HCT116 (cell line): ENCODE data around the gene TNNC1. TPM values are rescaled to one million over a fixed set of nuclear protein-coding genes. Genes with fewer than 3 reads are reported as not detected.

Experiments used
- ATAC-seq: fragments of 200-7000 bp; cut with Tn5 transposase; 2 replicates; pipeline ENCODE4 v1.9.1; 2020; ENCODE audit warnings: mild to moderate bottlenecking, moderate library complexity
- BruUV-seq: library from RNA; stranded (reverse); fragments of 400-500 nt; replicated peaks from 2 replicates; lab custom pipeline; 2021; lab: Mats Ljungman, UMichigan
- CTCF ChIA-PET: fragments of 300-600 bp; sonication (Branson Sonifier 250); formaldehyde crosslinking; loops from one replicate; lab custom pipeline; 2021; ENCODE audit warnings: antibody characterized with exemption; lab: Charles Lee
- POLR2A ChIA-PET: fragments of 300-600, 350-600 bp; sonication (Branson Sonifier 250); formaldehyde crosslinking; loops from one replicate; lab custom pipeline; 2021; ENCODE audit warnings: antibody characterized with exemption; lab: Charles Lee
- RAD21 ChIA-PET, 2 experiments: fragments of 300-600 bp; sonication (Branson Sonifier 250); formaldehyde crosslinking; loops; one replicate each; lab custom pipeline; 2023; ENCODE audit warnings: low total read pairs in 2 of 2; ENCODE audit not compliant: uncharacterized antibody in 2 of 2, unreplicated experiment in 2 of 2, low non-redundant PET in 1 of 2; lab: Charles Lee
- DNase-seq: peaks from one replicate; pipeline ENCODE4 v3.0.0-alpha.2; 2010; ENCODE audit warnings: low read depth, low spot score
- H2AFZ ChIP-seq: fragments of 200-600 bp; shearing (Covaris generic), sonication (generic); 2 replicates; pipeline ENCODE4 v1.6.1; 2017; ENCODE audit warnings: low read depth, mixed run types, mixed read lengths, antibody characterized with exemption, low read length; ENCODE audit not compliant: poor library complexity, severe bottlenecking
- H3K27ac ChIP-seq: 2 replicates; pipeline ENCODE4 v1.5.1; 2012; ENCODE audit warnings: low read depth, low read length
- H3K27me3 ChIP-seq: fragments of 200-600 bp; sonication (generic); 2 replicates; pipeline ENCODE4 v1.6.1; 2016; ENCODE audit warnings: mixed run types, low read length, mixed read lengths; ENCODE audit not compliant: insufficient read depth
- H3K36me3 ChIP-seq, 2 experiments: fragments of 200-500 bp in 1 of 2; fragments of 200-600 bp in 1 of 2; sonication (Bioruptor generic) in 1 of 2; sonication (generic) in 1 of 2; 2 replicates each; pipeline versions ENCODE4 v1.5.1 to v1.6.1; 2014 to 2016; ENCODE audit warnings: low read length in 2 of 2, inconsistent platforms in 1 of 2, mixed read lengths in 1 of 2, mixed run types in 1 of 2; ENCODE audit not compliant: insufficient read depth in 2 of 2, control insufficient read depth in 1 of 2
- H3K4me1 ChIP-seq, 2 experiments: fragments of 200-600 bp in 1 of 2; sonication (generic) in 1 of 2; 2 replicates each; pipeline versions ENCODE4 v1.5.1 to v1.6.1; 2012 to 2017; ENCODE audit warnings: low read length in 2 of 2, inconsistent platforms in 1 of 2, mild to moderate bottlenecking in 1 of 2, mixed read lengths in 1 of 2, mixed run types in 1 of 2, moderate library complexity in 1 of 2; ENCODE audit not compliant: insufficient read depth in 2 of 2, control insufficient read depth in 1 of 2
- H3K4me2 ChIP-seq: fragments of 200-600 bp; sonication (generic); 2 replicates; pipeline ENCODE4 v1.6.1; 2017; ENCODE audit warnings: mixed run types, low read length, mixed read lengths
- H3K4me3 ChIP-seq, 2 experiments: fragments of 200-600 bp in 1 of 2; sonication (generic) in 1 of 2; replicated peaks in 1 of 2; 2 replicates each; pipeline ENCODE4 v1.5.1; 2011 to 2016; ENCODE audit warnings: low read length in 2 of 2, control low read depth in 1 of 2, low read depth in 1 of 2, mild to moderate bottlenecking in 1 of 2, mixed read lengths in 1 of 2, mixed run types in 1 of 2
- H3K79me2 ChIP-seq: fragments of 200-600 bp; sonication (generic); 2 replicates; pipeline ENCODE4 v1.6.1; 2017; ENCODE audit warnings: mild to moderate bottlenecking, mixed run types, low read length, moderate library complexity, mixed read lengths; ENCODE audit not compliant: insufficient read depth
- H3K9ac ChIP-seq: fragments of 200-600 bp; sonication (generic); 2 replicates; pipeline ENCODE4 v1.6.1; 2016; ENCODE audit warnings: low read length, mixed read lengths
- H3K9me2 ChIP-seq: fragments of 200-600 bp; sonication (generic), shearing (Covaris generic); 2 replicates; pipeline ENCODE4 v1.6.1; 2017; ENCODE audit warnings: mixed run types, mild to moderate bottlenecking, moderate library complexity; ENCODE audit not compliant: insufficient read depth
- H3K9me3 ChIP-seq, 2 experiments: fragments of 200-500 bp in 1 of 2; fragments of 200-600 bp in 1 of 2; sonication (Bioruptor generic) in 1 of 2; sonication (generic) in 1 of 2; 2 replicates each; pipeline ENCODE4 v1.6.1; 2014 to 2017; ENCODE audit warnings: low read length in 2 of 2, mixed read lengths in 2 of 2, inconsistent platforms in 1 of 2, low read depth in 1 of 2, mild to moderate bottlenecking in 1 of 2, mixed run types in 1 of 2, moderate library complexity in 1 of 2; ENCODE audit not compliant: control insufficient read depth in 1 of 2, insufficient read depth in 1 of 2
- H4K20me1 ChIP-seq: fragments of 200-600 bp; sonication (generic), shearing (Covaris generic); 2 replicates; pipeline ENCODE4 v1.6.1; 2017; ENCODE audit warnings: mixed run types, mild to moderate bottlenecking, moderate library complexity; ENCODE audit not compliant: insufficient read depth
- ELF1 ChIP-seq: IDR thresholded peaks from 2 replicates; pipeline ENCODE4 v1.6.1; 2012; ENCODE audit warnings: low read depth, borderline replicate concordance
- EZH2 ChIP-seq: fragments of 200-600 bp; sonication (generic); IDR thresholded peaks from 2 replicates; pipeline ENCODE4 v1.6.1; 2017; ENCODE audit warnings: antibody characterized with exemption, mixed run types
- JUND ChIP-seq: IDR thresholded peaks from 2 replicates; pipeline ENCODE4 v1.6.1; 2012
- RAD21 ChIP-seq: IDR thresholded peaks from 2 replicates; pipeline ENCODE4 v1.6.1; 2012; ENCODE audit warnings: low read depth, mild to moderate bottlenecking
- REST ChIP-seq: IDR thresholded peaks from 2 replicates; pipeline ENCODE4 v1.6.1; 2012; ENCODE audit warnings: low read depth
- SIN3A ChIP-seq: IDR thresholded peaks from 2 replicates; pipeline ENCODE4 v1.6.1; 2012; ENCODE audit warnings: low read depth
- SRF ChIP-seq: IDR thresholded peaks from 2 replicates; pipeline ENCODE4 v1.6.1; 2012; ENCODE audit warnings: low read depth
- ZFX ChIP-seq: fragments of 450-650 bp; IDR thresholded peaks from 2 replicates; pipeline ENCODE4 v1.6.1; 2017
- intact Hi-C: fragments of 100-400 bp; cut with micrococcal nuclease; formaldehyde crosslinking; loops from 2 replicates; pipeline ENCODE4 v1.10.0; 2022
- total RNA-seq: library from RNA; stranded (reverse); gene quantifications from one replicate; pipeline ENCODE4 v1.2.1, GENCODE V29; 2021; ENCODE audit not compliant: unreplicated experiment
- TF ChIP-seq, protein P1 (sequence below): IDR thresholded peaks from 2 replicates; pipeline ENCODE4 v1.6.1; 2011; ENCODE audit warnings: mild to moderate bottlenecking, low read length, moderate library complexity; ENCODE audit not compliant: insufficient replicate concordance; ENCODE audit errors: extremely low read depth

The TNNC1 gene
- total RNA-seq, 1 experiment from 2014 or later = 2.2 TPM

DNA sequence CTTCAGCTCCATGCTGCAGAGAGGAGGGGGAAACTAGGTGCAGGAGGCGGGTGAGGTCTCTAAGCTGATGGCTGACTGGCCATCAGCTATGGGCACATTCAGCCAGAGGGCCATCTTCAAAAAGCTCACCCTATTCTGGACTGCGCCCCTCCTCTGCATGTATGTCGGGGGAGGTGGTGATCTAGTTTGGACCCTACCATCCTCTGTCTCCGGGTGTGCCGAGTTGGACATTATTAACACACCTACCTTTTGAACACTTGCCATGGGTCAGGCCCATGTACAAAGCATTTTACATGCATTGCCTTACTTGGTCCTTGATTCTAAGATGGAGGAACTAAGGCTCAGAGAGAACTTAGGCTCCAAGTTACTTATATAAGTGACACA, 3.0 kb upstream of the TNNC1 start (continued):
- TF ChIP-seq REST (no peak), EZH2 (no peak), RAD21 (no peak), SIN3A (no peak), JUND (no peak), SRF (no peak)

DNA sequence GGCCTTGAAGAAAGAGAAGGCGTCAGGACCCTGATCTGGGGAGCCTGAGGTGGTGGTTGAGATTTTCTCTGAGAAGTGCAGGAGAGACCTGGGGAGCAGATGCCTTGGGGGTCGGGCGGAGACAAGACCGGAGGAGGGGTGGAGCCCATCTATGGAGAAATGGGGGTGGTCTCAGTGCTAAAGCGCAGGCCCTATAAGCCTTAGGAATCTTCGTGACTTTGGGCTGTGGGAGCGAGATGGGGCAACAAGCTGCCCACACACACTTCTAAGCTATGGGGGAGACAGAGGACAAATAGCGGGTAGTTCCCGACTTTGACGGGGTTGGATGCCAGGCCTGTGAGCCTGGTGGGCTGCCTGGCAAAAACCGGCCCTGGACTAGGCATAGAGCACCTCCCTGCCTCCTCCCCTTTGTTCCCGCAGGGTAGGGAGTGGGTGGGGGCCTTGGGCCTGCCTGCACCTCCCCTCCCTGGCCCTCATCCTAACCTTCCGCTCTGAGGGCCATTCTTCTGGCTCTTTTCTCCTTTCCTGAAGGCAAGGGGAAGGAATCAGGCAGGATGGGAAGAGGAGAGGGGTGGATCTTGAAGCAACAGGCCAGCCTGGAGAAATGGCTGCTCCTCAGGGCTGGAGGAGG, 2.4 kb upstream of the TNNC1 start:
- ChIA-PET POLR2A (interaction anchor here (1.4 kb wide), 1 partner anchor 80 kb away, joined by 5 read pairs; the partner anchor contains the start of gene UQCC5), RAD21 (no interaction called here), CTCF (no interaction called here)
- DNase-seq (no peak), ATAC-seq (peak; percentile 35)
- H3K4me1 ChIP-seq = peaks cover 32 to 54% of the 10 kb centered on the region in 2 experiments
- peaks cover 16 to 33% of the 10 kb centered on the region in 2 experiments for H3K36me3 ChIP-seq
- no TSS peak for BruUV-seq
- TF ChIP-seq RAD21 (no peak), ZFX (no peak), ELF1 (no peak), JUND (no peak), EZH2 (no peak)
- TF ChIP-seq, protein P1, sequence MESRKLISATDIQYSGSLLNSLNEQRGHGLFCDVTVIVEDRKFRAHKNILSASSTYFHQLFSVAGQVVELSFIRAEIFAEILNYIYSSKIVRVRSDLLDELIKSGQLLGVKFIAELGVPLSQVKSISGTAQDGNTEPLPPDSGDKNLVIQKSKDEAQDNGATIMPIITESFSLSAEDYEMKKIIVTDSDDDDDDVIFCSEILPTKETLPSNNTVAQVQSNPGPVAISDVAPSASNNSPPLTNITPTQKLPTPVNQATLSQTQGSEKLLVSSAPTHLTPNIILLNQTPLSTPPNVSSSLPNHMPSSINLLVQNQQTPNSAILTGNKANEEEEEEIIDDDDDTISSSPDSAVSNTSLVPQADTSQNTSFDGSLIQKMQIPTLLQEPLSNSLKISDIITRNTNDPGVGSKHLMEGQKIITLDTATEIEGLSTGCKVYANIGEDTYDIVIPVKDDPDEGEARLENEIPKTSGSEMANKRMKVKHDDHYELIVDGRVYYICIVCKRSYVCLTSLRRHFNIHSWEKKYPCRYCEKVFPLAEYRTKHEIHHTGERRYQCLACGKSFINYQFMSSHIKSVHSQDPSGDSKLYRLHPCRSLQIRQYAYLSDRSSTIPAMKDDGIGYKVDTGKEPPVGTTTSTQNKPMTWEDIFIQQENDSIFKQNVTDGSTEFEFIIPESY = no peak
- H3K4me3 ChIP-seq = peak overlapping the region; percentile 80 to 94
- peak overlapping the region; percentile 89 for H3K4me2 ChIP-seq
- H4K20me1 ChIP-seq = no peaks in the 10 kb centered on the region
- no peaks in the 10 kb centered on the region for H3K9me3 ChIP-seq
- no peak overlapping the region for H2AFZ ChIP-seq
- H3K9ac ChIP-seq = peak overlapping the region; percentile 95
- no peaks in the 10 kb centered on the region for H3K9me2 ChIP-seq
- H3K27ac ChIP-seq = peak overlapping the region; percentile 77
- H3K79me2 ChIP-seq = peaks cover 39% of the 10 kb centered on the region
- intact Hi-C loops = no loop called here
- no peaks in the 10 kb centered on the region for H3K27me3 ChIP-seq
